ENCODE measurements around the gene KLHL7.
"Not testable (repeated sequence)": the region's sequence is repeated elsewhere in the genome, so short reads cannot be mapped to it uniquely, and the experiment has no call there.

- TF ChIP-seq POLR2AphosphoS5, POLR2A (IDR thresholded peaks at IDR 0.05; ENCODE audit: low read depth, low read length): not testable (repeated sequence)
These were observed 118.8 kb downstream of the KLHL7 start for GRCh38 chr7:23224364-23224763.
